ENCODE measurements around the gene RMND1.

RMND1 gene

GRCh38 chr6:151437401-151437800, 14.5 kb downstream of the RMND1 start:
- peak overlapping the region; percentile 3 for H3K4me2 ChIP-seq (ENCODE audit: low read length)
- peaks cover 18% of the 10 kb centered on the region for H3K4me1 ChIP-seq (ENCODE audit: control insufficient read depth, insufficient read depth, low read length)
- H3K4me3 ChIP-seq (ENCODE audit: low read length), result no peak overlapping the region
- no peaks in the 10 kb centered on the region for H3K9me3 ChIP-seq (replicated peaks; ENCODE audit: low read length)
- peaks cover 21% of the 10 kb centered on the region for H3K36me3 ChIP-seq (ENCODE audit: insufficient read depth, low read length)
- no peak overlapping the region for H3K9ac ChIP-seq (ENCODE audit: low read depth, low read length)
- no peaks in the 10 kb centered on the region for H3K27me3 ChIP-seq (ENCODE audit: control insufficient read depth, insufficient read depth, low read length)

- peak overlapping the region; percentile 35 for H3K4me3 ChIP-seq (ENCODE audit: low read length)
- no peak overlapping the region for H3K9ac ChIP-seq (ENCODE audit: low read depth, low read length)
- no peak overlapping the region for H3K4me2 ChIP-seq (ENCODE audit: low read length)
- peaks cover 18% of the 10 kb centered on the region for H3K4me1 ChIP-seq (ENCODE audit: control insufficient read depth, insufficient read depth, low read length)
- no peaks in the 10 kb centered on the region for H3K9me3 ChIP-seq (replicated peaks; ENCODE audit: low read length)
- H3K27me3 ChIP-seq (ENCODE audit: control insufficient read depth, insufficient read depth, low read length), result no peaks in the 10 kb centered on the region
- H3K36me3 ChIP-seq (ENCODE audit: insufficient read depth, low read length), result peaks cover 19% of the 10 kb centered on the region
These were observed 15.1 kb downstream of the RMND1 start for GRCh38 chr6:151436802-151437201.

GRCh38 chr6:151436300-151436699, 15.6 kb downstream of the RMND1 start:
- H3K4me3 ChIP-seq (ENCODE audit: low read length), result peak overlapping the region; percentile 35
- H3K27me3 ChIP-seq (ENCODE audit: control insufficient read depth, insufficient read depth, low read length), result no peaks in the 10 kb centered on the region
- peaks cover 18% of the 10 kb centered on the region for H3K4me1 ChIP-seq (ENCODE audit: control insufficient read depth, insufficient read depth, low read length)
- no peak overlapping the region for H3K9ac ChIP-seq (ENCODE audit: low read depth, low read length)
- H3K36me3 ChIP-seq (ENCODE audit: insufficient read depth, low read length), result peaks cover 17% of the 10 kb centered on the region
- H3K4me2 ChIP-seq (ENCODE audit: low read length), result peak overlapping the region; percentile 3
- no peaks in the 10 kb centered on the region for H3K9me3 ChIP-seq (replicated peaks; ENCODE audit: low read length)

DNA sequence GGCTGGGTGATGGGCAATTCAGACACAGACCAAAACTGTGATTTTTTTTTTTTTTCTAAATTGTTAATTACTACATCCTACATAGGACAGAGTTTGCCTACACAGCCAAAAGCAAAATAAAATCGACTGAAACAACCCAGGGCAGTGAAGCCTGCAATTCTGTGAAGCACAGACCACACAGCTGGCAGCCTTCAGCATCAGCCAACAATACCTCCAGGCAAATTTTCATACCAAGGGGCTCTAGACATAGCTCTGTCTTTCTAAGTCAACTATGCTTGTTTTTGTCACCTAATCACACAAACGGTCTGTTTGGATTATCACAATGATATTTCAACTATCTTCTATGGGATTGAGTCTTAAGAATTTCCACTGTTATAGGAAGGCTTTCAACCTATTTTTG, 17.6 kb downstream of the RMND1 start:
- Histone ChIP-seq H3K9me3 (replicated peaks; ENCODE audit: low read length) (no peaks in the 10 kb centered on the region), H3K4me3 (ENCODE audit: low read length) (no peak overlapping the region), H3K4me2 (ENCODE audit: low read length) (no peak overlapping the region), H3K27me3 (ENCODE audit: control insufficient read depth, insufficient read depth, low read length) (no peaks in the 10 kb centered on the region), H3K36me3 (ENCODE audit: insufficient read depth, low read length) (peaks cover 33% of the 10 kb centered on the region), H3K4me1 (ENCODE audit: control insufficient read depth, insufficient read depth, low read length) (peaks cover 18% of the 10 kb centered on the region), H3K9ac (ENCODE audit: low read depth, low read length) (no peak overlapping the region)

DNA sequence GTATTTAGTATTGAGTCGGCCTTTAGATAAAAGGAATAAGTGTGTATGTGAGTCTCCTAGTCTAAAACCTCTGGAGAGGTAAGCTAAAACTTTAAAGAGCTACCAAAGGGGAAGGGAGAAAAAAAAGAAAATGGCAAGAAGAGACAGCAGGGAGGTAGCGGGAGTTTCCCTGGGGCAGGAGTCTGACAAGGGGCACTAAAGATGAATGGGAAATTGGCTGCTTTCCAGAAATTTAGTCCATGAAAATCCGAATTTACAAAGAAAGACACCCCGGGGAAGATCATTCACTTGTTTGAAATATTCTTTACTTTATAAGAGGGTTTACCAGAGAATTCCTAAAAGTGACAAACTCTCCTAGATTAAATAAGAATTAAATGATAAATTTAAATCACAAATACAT, 19.3 kb downstream of the RMND1 start:
- Histone ChIP-seq H3K27me3 (ENCODE audit: control insufficient read depth, insufficient read depth, low read length) (no peaks in the 10 kb centered on the region), H3K4me2 (ENCODE audit: low read length) (no peak overlapping the region), H3K36me3 (ENCODE audit: insufficient read depth, low read length) (peaks cover 47% of the 10 kb centered on the region), H3K4me3 (ENCODE audit: low read length) (no peak overlapping the region), H3K4me1 (ENCODE audit: control insufficient read depth, insufficient read depth, low read length) (peaks cover 15% of the 10 kb centered on the region), H3K9ac (ENCODE audit: low read depth, low read length) (no peak overlapping the region), H3K9me3 (replicated peaks; ENCODE audit: low read length) (no peaks in the 10 kb centered on the region)

- Histone ChIP-seq H3K36me3 (ENCODE audit: insufficient read depth, low read length) (peaks cover 51% of the 10 kb centered on the region), H3K4me1 (ENCODE audit: control insufficient read depth, insufficient read depth, low read length) (peaks cover 2% of the 10 kb centered on the region), H3K4me2 (ENCODE audit: low read length) (no peak overlapping the region), H3K9ac (ENCODE audit: low read depth, low read length) (no peak overlapping the region), H3K4me3 (ENCODE audit: low read length) (no peak overlapping the region), H3K27me3 (ENCODE audit: control insufficient read depth, insufficient read depth, low read length) (no peaks in the 10 kb centered on the region), H3K9me3 (replicated peaks; ENCODE audit: low read length) (no peaks in the 10 kb centered on the region)
These were observed 20.6 kb downstream of the RMND1 start for GRCh38 chr6:151431337-151431736.

- Histone ChIP-seq H3K4me1 (ENCODE audit: control insufficient read depth, insufficient read depth, low read length) (no peaks in the 10 kb centered on the region), H3K27me3 (ENCODE audit: control insufficient read depth, insufficient read depth, low read length) (no peaks in the 10 kb centered on the region), H3K4me2 (ENCODE audit: low read length) (no peak overlapping the region), H3K4me3 (ENCODE audit: low read length) (no peak overlapping the region), H3K9me3 (replicated peaks; ENCODE audit: low read length) (no peaks in the 10 kb centered on the region), H3K9ac (ENCODE audit: low read depth, low read length) (no peak overlapping the region), H3K36me3 (ENCODE audit: insufficient read depth, low read length) (peaks cover 52% of the 10 kb centered on the region)
These were observed 21.0 kb downstream of the RMND1 start for GRCh38 chr6:151430886-151431285.

- Histone ChIP-seq H3K4me2 (ENCODE audit: low read length) (no peak overlapping the region), H3K9ac (ENCODE audit: low read depth, low read length) (no peak overlapping the region), H3K27me3 (ENCODE audit: control insufficient read depth, insufficient read depth, low read length) (no peaks in the 10 kb centered on the region), H3K4me3 (ENCODE audit: low read length) (no peak overlapping the region), H3K9me3 (replicated peaks; ENCODE audit: low read length) (no peaks in the 10 kb centered on the region), H3K4me1 (ENCODE audit: control insufficient read depth, insufficient read depth, low read length) (no peaks in the 10 kb centered on the region), H3K36me3 (ENCODE audit: insufficient read depth, low read length) (peaks cover 59% of the 10 kb centered on the region)
These were observed 23.7 kb downstream of the RMND1 start for GRCh38 chr6:151428093-151428735.

GRCh38 chr6:151425561-151425960, 26.4 kb downstream of the RMND1 start:
- H3K4me2 ChIP-seq (ENCODE audit: low read length), result no peak overlapping the region
- H3K9me3 ChIP-seq (replicated peaks; ENCODE audit: low read length), result no peaks in the 10 kb centered on the region
- H3K4me1 ChIP-seq (ENCODE audit: control insufficient read depth, insufficient read depth, low read length), result no peaks in the 10 kb centered on the region
- peaks cover 56% of the 10 kb centered on the region for H3K36me3 ChIP-seq (ENCODE audit: insufficient read depth, low read length)
- no peak overlapping the region for H3K9ac ChIP-seq (ENCODE audit: low read depth, low read length)
- no peaks in the 10 kb centered on the region for H3K27me3 ChIP-seq (ENCODE audit: control insufficient read depth, insufficient read depth, low read length)
- no peak overlapping the region for H3K4me3 ChIP-seq (ENCODE audit: low read length)

DNA sequence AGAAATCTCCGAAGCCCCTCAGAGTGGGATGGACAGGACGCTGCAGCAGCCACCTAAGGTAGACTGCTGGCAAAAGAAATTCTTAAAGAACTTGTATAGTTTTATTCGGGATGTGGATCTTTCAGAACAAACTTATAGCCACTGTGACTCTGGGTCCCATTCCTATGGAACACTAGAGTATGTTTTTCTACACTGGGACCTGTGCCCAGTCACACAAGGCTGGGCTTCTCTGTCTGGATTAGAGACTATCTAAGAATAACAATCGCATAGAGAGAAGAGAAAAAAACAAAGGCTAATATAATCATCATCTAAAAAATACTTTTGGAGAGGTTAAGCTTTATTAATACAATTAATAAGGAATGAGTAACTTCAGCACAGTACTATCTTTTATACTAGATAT, 28.9 kb downstream of the RMND1 start:
- Histone ChIP-seq H3K4me1 (ENCODE audit: control insufficient read depth, insufficient read depth, low read length) (no peaks in the 10 kb centered on the region), H3K4me2 (ENCODE audit: low read length) (no peak overlapping the region), H3K9me3 (replicated peaks; ENCODE audit: low read length) (no peaks in the 10 kb centered on the region), H3K27me3 (ENCODE audit: control insufficient read depth, insufficient read depth, low read length) (no peaks in the 10 kb centered on the region), H3K36me3 (ENCODE audit: insufficient read depth, low read length) (peaks cover 40% of the 10 kb centered on the region), H3K4me3 (ENCODE audit: low read length) (no peak overlapping the region), H3K9ac (ENCODE audit: low read depth, low read length) (no peak overlapping the region)

GRCh38 chr6:151417477-151417876, 34.4 kb downstream of the RMND1 start:
- Histone ChIP-seq H3K27me3 (ENCODE audit: control insufficient read depth, insufficient read depth, low read length) (no peaks in the 10 kb centered on the region), H3K9me3 (replicated peaks; ENCODE audit: low read length) (no peaks in the 10 kb centered on the region), H3K4me2 (ENCODE audit: low read length) (no peak overlapping the region), H3K4me1 (ENCODE audit: control insufficient read depth, insufficient read depth, low read length) (no peaks in the 10 kb centered on the region), H3K9ac (ENCODE audit: low read depth, low read length) (no peak overlapping the region), H3K36me3 (ENCODE audit: insufficient read depth, low read length) (peaks cover 42% of the 10 kb centered on the region), H3K4me3 (ENCODE audit: low read length) (no peak overlapping the region)

DNA sequence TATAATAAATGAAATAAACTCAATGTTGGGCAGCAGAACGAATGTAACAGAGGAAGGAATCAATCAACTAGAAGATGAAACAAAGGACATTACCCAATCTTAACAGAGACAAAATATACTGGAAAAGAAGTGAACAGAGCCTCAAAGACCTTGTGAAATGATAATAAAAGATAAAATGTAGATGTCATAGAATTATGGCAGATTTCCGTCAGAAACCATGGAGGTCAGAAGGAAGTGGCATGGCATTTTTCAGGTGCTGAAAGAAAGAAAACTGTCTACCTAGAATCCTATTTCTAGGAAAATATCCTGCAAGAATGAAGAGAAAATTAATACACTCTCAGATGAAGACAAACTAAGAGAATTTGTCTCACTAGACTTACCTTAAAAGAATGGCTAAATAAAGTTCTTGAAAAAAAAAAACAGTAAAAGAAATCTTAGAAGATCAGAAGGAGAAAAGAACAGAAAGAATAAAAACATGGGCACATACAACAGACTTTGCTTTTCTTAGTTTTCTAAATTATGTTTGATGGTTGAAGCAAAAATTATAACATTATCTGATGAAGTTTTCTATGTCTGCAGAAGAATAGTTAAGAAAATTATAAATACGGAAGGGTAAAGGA, 37.2 kb downstream of the RMND1 start:
- H3K36me3 ChIP-seq (ENCODE audit: insufficient read depth, low read length), result peaks cover 44% of the 10 kb centered on the region
- H3K4me3 ChIP-seq (ENCODE audit: low read length), result no peak overlapping the region
- H3K9me3 ChIP-seq (replicated peaks; ENCODE audit: low read length), result no peaks in the 10 kb centered on the region
- H3K4me1 ChIP-seq (ENCODE audit: control insufficient read depth, insufficient read depth, low read length), result no peaks in the 10 kb centered on the region
- H3K4me2 ChIP-seq (ENCODE audit: low read length), result no peak overlapping the region
- no peak overlapping the region for H3K9ac ChIP-seq (ENCODE audit: low read depth, low read length)
- no peaks in the 10 kb centered on the region for H3K27me3 ChIP-seq (ENCODE audit: control insufficient read depth, insufficient read depth, low read length)
